ENCODE data around the gene IGFL4. TPM values are rescaled to one million over a fixed set of nuclear protein-coding genes. Genes with fewer than 3 reads are reported as not detected.

Gene IGFL4
- total and polyA plus RNA-seq, 2 of the 4 experiments (the other 2 are of a cell fraction) = not detected

GRCh38 chr19:46014534-46014933 lies 26.3 kb downstream of the IGFL4 start:
- Histone ChIP-seq H3K23ac (ENCODE audit: low read depth, low read length) (no peak overlapping the region), H3K14ac (replicated peaks; ENCODE audit: low read depth, low read length) (no peak overlapping the region), H3K4me1 (ENCODE audit: control insufficient read depth, insufficient read depth, low read length) (peaks cover 7% of the 10 kb centered on the region; the same call in 1 of the 2 replicates), H3K4me2 (ENCODE audit: low read depth, low read length) (peak overlapping the region; percentile 35; the same call in 1 of the 2 replicates), H3K79me1 (ENCODE audit: low read depth in 1 of 2, low read length in 2 of 2) (no peaks in the 10 kb centered on the region), H3K56ac (ENCODE audit: extremely low read depth, insufficient read depth, low read length) (no peak overlapping the region), H3K27me3 (ENCODE audit: control insufficient read depth, insufficient read depth, low read length) (peaks cover 17% of the 10 kb centered on the region), H2BK15ac (ENCODE audit: low read depth, low read length) (no peak overlapping the region), H3K9me1 (ENCODE audit: insufficient read depth, low read length) (peaks cover 3% of the 10 kb centered on the region; the same call in 1 of the 2 replicates), H3K4ac (ENCODE audit: low read depth, low read length) (no peak overlapping the region), H2AK5ac (ENCODE audit: low read depth, low read length) (no peak overlapping the region), H4K91ac (ENCODE audit: insufficient read depth, low read depth, low read length) (no peak overlapping the region), H2BK5ac (ENCODE audit: low read depth, low read length, poor library complexity, severe bottlenecking) (no peak overlapping the region), H4K20me1 (ENCODE audit: insufficient read depth, low read length) (peaks cover 21% of the 10 kb centered on the region), H3K9me3 (ENCODE audit: control insufficient read depth, insufficient read depth, low read length) (no peaks in the 10 kb centered on the region), H4K8ac (ENCODE audit: low read depth in 2 of 2, low read length in 2 of 2) (no peak overlapping the region), H2AK9ac (replicated peaks; ENCODE audit: low read depth, low read length, poor library complexity) (peak overlapping the region; percentile 25), H2BK20ac (ENCODE audit: low read depth, low read length) (no peak overlapping the region), H3K18ac (ENCODE audit: low read depth, low read length) (no peak overlapping the region), H2BK120ac (ENCODE audit: low read depth, low read length) (no peak overlapping the region), H3K9ac (ENCODE audit: low read depth, low read length) (no peak overlapping the region), H3K36me3 (ENCODE audit: control insufficient read depth, insufficient read depth, low read length) (no peaks in the 10 kb centered on the region), H2AFZ (replicated peaks; ENCODE audit: low read length, poor library complexity) (peak overlapping the region; percentile 76), H4K5ac (ENCODE audit: low read depth, low read length) (no peak overlapping the region), H3K27ac (ENCODE audit: insufficient read depth, low read length) (no peak overlapping the region), H3K4me3 (ENCODE audit: insufficient read depth, low read depth, low read length) (no peak overlapping the region)
- no peak for ATAC-seq (ENCODE audit: low read depth)
- ChIA-PET POLR2A (ENCODE audit: unreplicated experiment) (no interaction called here), CTCF (interaction anchor here (1.0 kb wide), 1 partner anchor 12 kb away, joined by 3 read pairs; no protein-coding TSS in a partner anchor)
- dilution Hi-C loops (cut with HindIII; ENCODE audit: low sequenced_read_pairs, unreplicated experiment) = no loop called here
- no peak for DNase-seq
- WGBS, 2 experiments (ENCODE audit: extremely low coverage in 2 of 2, insufficient read length in 1 of 2) = no CpG with 5 or more reads among the region's 8 CpGs
- intact Hi-C loops (cut with micrococcal nuclease) = no loop called here
- BruUV-seq (replicated peaks) = no TSS peak
- in situ Hi-C loops (cut with MboI; ENCODE audit: low sequenced_read_pairs) = no loop called here
- TF ChIP-seq RAD21 (IDR thresholded peaks at IDR 0.05; ENCODE audit: low read length) = no peak
- no peak for TF ChIP-seq CHD1 (IDR thresholded peaks at IDR 0.05; ENCODE audit: low read depth, low read length)
- no peak for TF ChIP-seq MAFK (IDR thresholded peaks at IDR 0.05; ENCODE audit: low read depth, low read length)
- no peak for TF ChIP-seq MAZ (IDR thresholded peaks at IDR 0.05; ENCODE audit: borderline replicate concordance, low read depth, low read length)
- TF ChIP-seq ELK1 (IDR thresholded peaks at IDR 0.05; ENCODE audit: borderline replicate concordance, low read depth, low read length) = no peak
- TF ChIP-seq CTCF (conservative IDR thresholded peaks at IDR 0.05; ENCODE audit: low read depth, low read length) = no peak
- no peak for TF ChIP-seq USF2 (IDR thresholded peaks at IDR 0.05; ENCODE audit: low read depth, low read length)
- no peak for TF ChIP-seq CEBPB (IDR thresholded peaks at IDR 0.05; ENCODE audit: low read depth, low read length)
- TF ChIP-seq FOS (IDR thresholded peaks at IDR 0.05; ENCODE audit: low read depth, low read length) = no peak
- TF ChIP-seq SMC3 (IDR thresholded peaks at IDR 0.05; ENCODE audit: low read depth, low read length) = no peak
- TF ChIP-seq POLR2A (IDR thresholded peaks at IDR 0.05; ENCODE audit: low read depth, low read length) = no peak
- TF ChIP-seq NFE2L2 (IDR thresholded peaks at IDR 0.05; ENCODE audit: low read depth, low read length) = no peak
- TF ChIP-seq MXI1 (IDR thresholded peaks at IDR 0.05; ENCODE audit: borderline replicate concordance, low read depth, low read length) = no peak
- no peak for TF ChIP-seq RCOR1 (IDR thresholded peaks at IDR 0.05; ENCODE audit: insufficient replicate concordance, low read length)
- no peak for TF ChIP-seq BHLHE40 (IDR thresholded peaks at IDR 0.05; ENCODE audit: low read depth, low read length)
